ENCODE measurements around the gene MEIS2.

MEIS2 gene

DNA sequence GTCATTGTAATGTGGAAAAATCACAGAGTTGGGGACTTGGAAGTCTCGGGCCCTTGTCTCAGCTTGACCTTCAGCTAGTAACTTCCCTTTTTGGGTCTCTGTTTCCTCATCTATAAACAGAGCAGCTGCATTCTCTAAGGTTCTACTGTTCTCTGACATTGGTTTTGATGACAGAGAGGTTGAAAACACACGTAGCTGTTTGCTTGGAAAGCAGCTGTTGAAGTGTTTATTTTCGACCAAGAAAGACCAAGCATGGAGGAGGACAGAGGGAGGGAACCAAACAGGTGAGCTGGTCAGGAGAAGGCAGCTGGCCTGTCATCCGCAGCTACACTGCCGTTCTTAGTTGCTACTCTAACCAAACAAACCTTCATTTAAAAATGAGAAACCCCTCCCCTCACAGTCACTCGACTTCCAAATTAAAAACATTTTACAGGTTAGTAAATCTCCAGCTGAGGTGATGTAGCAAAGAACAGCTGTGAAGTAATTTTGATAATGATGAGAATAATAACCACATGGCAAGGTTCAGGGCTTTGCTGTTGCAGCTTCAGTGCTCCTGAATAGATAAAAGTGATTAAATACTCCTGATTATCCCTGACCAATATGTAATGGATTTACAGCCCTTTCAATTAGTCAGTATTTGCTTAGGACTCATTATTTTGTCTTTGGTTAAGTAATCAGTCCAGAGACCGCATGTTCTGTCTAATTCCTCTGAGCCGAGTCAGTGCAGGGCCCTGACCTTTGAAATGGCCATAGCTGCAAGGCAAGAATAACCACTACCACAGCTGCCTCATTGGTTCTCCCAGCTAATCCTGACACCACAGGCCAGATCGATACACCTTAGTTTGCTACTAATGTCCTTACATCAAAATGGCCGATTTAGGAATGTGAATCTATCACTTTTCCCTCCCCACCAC, 65.3 kb downstream of the MEIS2 start:
- no peak for DNase-seq

- no peak for DNase-seq
Observed at GRCh38 chr15:37034392-37034791, 66.0 kb downstream of the MEIS2 start.

DNA sequence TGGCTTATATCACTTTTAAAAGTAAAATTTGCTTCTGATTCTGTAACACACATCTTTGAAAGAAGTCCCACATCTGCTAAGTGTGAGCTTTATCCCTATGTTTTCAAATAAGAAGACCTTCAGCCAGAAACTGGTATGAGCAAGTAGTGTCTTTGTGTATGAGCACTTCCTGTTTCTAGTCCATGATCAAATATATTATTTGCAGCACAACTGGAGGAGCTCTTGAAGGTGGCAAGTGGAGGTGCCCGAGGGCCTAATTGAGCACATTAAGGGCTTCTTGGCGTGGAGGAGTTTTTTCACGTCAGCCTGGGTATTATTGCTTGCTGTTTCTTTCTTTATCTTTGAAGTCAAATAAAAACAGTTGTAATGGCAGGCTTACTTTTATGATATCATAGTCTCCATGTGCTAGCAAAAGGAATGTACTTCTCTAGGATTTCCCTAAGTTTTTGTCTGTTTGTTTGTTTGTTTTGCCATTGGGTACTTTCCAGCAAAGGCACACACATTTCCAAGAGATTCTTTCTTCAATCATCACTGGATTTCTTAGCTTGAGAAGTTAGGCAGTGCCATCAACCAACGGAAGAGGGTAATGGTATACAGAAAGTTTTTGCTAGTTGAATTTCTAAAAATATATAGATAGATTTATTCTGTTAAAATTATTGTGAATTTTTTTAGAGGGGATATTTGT, 68.1 kb downstream of the MEIS2 start:
- DNase-seq, result no peak

DNA sequence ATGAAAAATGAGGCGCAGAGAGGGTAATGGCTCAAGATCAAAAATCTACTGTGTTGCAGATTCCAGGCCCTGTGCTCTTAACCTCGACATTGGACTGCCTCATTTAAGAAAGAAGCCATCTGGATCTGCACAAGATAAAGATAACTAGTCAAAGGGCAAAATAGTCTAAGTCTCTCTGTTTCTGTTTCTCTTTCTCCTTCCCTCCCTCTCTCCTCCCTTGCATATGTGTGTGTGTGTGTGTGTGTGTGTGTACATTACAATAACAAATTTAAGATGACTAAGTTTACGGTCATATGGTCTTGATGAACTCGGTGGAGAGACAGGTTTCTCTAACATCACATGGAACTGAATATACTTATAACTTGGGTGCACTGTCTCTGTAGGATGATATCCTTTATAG, 69.2 kb downstream of the MEIS2 start:
- peak; percentile 36 for DNase-seq

DNA sequence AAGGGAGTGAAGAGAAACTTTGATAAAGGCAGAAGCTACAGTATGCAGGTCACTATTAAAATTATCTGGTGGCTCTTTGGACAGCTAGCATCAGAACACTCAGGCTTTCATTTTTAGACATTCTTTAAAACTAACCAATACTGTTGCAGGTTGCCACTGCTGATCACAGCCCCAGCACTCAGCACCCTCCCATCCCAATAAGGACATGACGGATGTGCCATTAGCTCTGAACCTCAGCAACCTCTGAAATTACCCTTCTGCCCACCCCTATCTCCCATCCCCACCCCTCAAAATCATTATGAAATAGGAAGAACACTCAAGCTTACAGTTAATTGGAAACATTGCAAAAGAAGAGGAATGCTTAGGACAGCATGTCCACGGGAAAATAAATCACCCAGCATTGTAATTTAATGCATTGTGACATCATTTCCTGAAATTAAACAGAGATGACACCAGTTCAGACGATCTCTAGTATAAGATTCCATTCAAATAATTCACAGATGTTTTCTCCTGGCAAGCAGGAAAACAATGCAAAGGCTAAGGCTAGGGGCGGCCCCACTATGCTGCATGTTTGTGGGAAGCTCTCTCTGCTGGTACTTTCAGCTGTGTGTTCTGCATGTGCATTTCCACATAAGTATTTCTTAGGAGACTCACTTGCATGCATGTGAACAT, 71.6 kb downstream of the MEIS2 start:
- no peak for DNase-seq

DNA sequence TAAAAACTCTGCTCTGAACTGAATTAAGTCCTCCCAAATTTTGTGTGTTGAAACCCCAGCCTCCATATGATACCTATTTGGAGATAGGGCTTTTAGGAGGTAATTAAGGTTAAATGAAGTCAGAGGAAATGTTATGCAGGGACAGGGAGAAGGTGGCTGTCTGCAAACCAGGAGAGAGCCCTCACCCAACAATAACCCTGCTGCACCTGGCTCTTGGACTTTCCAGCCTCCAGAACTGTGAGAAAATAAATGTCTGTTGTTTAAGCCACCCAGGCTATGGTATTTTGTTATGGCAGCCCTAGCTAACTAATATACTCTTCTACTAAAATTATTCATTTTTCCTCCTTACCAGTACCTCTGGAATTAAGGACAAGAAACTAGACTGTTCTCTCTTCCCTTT, 79.5 kb downstream of the MEIS2 start:
- DNase-seq, result no peak

- DNase-seq, result peak; percentile 40
Observed at GRCh38 chr15:37019479-37020433, 80.6 kb downstream of the MEIS2 start.

GRCh38 chr15:37017031-37017625, 83.2 kb downstream of the MEIS2 start:
- no peak for DNase-seq

DNA sequence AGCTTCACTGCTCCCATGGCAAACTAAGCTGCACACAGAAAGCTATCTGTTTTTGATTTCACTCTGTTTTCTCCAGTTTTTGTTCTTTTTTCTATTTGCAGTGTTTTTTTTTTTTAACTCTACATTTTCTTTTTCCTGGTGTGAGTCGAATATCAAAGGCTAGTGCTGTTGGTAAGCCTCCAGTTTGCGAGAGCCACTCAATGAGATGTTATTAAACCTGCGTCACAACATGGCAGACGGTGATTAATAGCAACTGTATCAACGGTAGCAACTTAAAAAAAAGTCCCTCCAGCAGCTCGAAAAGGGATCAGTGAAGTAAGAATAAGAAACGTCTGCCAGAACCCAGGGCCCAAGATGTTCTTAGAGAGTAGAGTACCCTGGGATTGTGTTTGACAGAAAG, 84.1 kb downstream of the MEIS2 start:
- DNase-seq, result no peak

- DNase-seq, result no peak
Observed at GRCh38 chr15:37015451-37015850, 84.9 kb downstream of the MEIS2 start.

DNA sequence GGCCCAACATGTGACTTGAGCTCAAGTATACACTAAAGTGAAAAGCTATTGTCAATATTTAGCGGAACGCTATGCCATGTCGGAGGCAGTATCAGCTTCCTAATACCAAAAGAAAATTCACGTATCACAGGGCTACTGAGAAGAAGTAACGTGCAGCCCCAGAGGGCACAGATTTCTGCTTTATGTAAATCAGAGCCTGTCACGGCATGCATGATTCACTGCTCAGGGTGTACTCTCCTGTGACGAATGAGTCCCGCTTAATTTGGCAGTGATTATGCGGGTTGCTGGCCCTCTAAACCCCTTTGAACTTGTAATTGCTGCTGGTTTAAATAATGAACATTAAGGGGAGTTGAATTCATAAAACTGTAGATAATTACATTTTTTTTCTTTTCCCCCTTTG, 85.3 kb downstream of the MEIS2 start:
- no peak for DNase-seq

- no peak for DNase-seq
Observed at GRCh38 chr15:37014566-37014965, 85.8 kb downstream of the MEIS2 start.

DNA sequence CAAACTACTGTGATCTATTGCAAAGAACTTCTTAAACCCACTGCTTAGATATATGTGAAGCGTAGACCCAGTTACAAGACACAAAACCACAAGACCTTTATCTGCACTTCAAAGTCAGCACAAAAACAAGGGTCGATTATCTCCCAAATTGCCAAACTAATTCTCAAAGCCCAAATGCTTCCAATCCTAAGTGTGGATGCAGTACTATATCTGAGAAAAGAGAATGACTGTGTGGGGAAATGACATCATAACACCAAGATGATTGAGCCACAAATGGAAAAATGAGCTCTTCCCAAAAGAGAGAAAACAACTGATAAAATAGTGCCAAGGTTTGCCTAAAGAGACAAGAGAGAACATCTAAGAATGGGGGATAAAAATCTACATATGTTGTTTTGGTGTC, 86.2 kb downstream of the MEIS2 start:
- peak; percentile 48 for DNase-seq

DNA sequence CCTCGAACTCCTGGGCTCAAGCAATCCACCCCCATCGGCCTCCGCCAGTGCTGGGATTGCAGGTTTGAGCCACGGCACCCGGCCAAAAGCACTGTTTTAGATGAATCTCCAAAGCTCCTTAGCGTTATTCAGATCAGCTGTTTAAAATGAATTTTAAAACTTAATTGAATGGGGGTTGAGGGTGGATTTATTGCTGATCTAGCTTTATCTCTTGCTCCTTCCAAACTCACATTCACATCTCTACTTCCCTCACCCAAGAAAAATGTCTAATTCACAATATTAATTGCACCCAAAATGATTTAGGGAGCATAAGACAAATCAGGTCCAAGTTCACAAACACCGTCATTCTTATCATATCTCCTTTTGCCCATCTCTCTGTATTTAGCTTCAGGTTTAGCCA, 89.8 kb downstream of the MEIS2 start:
- DNase-seq, result no peak

- no peak for DNase-seq
Observed at GRCh38 chr15:37009288-37009687, 91.1 kb downstream of the MEIS2 start.

- no peak for DNase-seq
Observed at GRCh38 chr15:37008205-37008604, 92.1 kb downstream of the MEIS2 start.

DNA sequence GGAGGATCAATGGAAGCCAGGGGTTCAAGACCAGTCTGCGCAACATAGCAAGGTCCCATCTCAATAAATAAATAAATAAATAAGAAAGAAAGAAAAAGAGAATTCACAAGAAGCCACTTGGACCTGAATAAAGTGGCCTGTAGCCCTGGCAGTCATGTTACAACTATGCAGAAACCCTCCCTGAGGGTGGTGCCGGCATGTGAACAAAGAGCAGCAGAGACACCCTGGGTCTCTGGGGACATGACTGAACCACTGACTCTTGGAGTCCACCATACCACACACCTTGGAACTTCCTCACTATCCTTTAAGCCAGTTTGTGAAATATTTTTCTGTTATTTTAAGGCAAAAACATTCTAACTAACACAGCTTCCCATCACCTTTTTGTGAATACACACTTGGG, 93.0 kb downstream of the MEIS2 start:
- no peak for DNase-seq

DNA sequence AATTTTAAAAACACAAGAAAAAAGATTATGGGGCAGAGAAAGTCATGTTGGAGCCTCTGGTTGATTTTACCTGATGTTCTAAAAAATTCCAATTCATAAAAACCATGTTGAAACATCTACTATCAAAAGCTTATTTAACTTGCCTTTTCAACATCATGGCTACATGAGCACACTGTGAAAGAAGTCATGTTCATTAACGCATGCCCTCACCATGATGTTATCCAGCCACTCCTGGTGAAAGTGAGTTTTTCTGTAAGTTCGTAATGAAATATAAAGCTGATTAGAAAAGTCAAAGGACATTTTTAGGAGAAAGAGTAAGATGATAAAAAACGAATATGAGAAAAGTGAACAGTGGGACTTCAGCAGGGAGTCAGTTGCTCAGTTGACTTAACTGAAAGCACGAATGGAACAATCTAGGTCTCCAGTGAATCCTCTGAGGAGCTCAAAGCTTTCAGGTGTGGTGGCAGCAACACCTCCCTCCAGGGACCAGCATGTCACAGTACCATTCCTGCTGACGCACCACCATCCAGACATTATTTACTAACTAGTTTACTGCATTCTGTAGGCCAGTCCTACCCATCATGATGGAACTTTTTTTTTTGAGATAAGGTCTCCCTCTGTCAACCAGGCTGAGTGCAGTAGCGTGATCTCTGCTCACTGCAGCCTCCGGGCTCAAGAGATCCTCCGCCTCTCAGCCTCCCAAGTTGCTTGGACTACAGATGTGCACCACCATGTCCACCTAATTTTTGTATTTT, 95.2 kb downstream of the MEIS2 start:
- DNase-seq, result no peak

DNA sequence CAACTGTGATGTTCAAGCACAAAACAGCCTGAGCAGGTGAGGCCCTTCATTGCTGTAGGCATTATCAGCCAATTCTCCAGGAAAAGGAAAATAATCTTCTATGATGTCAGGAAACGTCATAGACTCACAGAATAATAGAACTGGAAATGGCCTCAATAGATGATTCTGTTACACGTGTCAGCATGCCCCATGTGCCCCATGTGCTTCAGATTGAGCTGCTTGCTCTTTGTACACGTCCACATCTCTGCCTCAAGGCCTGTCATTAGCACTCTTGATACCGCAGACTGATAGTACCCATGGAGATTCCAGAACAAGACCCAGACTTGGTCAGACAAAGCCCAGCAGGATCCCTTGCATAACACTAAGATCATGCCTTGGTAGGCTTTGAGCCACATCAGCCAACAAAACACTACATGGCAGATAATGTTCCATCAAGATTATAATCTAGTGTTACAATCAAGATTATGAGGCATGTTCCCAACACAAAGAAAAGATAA, 95.9 kb downstream of the MEIS2 start:
- no peak for DNase-seq

- peak; percentile 24 for DNase-seq
Observed at GRCh38 chr15:37002041-37002672, 98.2 kb downstream of the MEIS2 start.

- DNase-seq, result no peak
Observed at GRCh38 chr15:37001417-37001816, 98.9 kb downstream of the MEIS2 start.

Measured in OCI-M1 (cell line).